HG02759 (cell line): ENCODE measurements around the gene CD244.
"Not testable (repeated sequence)": the region's sequence is repeated elsewhere in the genome, so short reads cannot be mapped to it uniquely, and the experiment has no call there.

Experiments used
- ATAC-seq: cut with Tn5 transposase; IDR thresholded peaks from one replicate; pipeline ENCODE4 v1.9.1; 2021; ENCODE audit warnings: mild to moderate bottlenecking, moderate library complexity; ENCODE audit not compliant: unreplicated experiment

The CD244 gene, protein sequence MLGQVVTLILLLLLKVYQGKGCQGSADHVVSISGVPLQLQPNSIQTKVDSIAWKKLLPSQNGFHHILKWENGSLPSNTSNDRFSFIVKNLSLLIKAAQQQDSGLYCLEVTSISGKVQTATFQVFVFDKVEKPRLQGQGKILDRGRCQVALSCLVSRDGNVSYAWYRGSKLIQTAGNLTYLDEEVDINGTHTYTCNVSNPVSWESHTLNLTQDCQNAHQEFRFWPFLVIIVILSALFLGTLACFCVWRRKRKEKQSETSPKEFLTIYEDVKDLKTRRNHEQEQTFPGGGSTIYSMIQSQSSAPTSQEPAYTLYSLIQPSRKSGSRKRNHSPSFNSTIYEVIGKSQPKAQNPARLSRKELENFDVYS

DNA sequence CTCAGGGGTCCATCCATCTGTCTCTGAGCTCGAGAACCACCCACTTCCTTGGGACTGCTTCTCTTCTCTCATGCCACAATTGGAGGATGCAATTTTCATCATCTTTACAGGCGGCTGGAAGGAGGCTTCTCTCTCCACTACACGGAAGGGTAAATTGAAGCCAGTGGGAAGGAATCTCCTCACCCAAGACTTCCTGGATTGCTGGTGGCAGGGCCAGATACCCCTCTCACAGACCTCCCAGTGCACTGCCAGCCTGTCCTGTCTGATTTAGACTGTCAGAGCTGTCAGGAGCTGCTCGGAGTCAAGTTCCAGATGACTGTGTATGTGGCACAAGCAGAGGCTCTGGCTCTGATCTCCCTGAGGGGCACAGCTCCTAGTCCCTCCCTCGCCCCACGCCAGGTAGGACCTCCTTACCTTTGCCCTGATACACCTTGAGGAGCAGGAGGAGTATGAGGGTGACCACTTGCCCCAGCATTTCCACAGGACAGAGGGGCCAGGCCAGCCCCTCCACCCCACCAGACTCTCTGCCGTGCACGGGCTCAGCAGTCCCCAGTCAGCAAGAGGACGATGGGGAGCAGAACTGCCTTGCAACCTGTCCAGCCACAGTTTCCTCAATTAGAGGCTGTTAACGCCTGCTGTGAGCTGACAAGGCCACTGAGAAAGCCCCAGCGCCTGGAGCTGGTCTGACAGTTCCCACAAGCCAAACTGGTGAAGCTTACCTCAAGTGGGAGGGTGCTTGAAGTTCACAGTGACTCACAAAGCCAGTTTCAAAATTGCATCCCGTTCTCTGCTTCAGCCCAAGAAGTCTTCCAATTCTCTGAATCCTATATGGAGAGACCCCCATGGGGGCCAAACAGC lies at the start of gene CD244:
TSS of gene CD244 (minus strand) at position 685 of the 858 bp plus-strand sequence. CDS start at position 475, 210 bp downstream.
- peak; percentile 85 for ATAC-seq

GRCh38 chr1:160911925-160912324 lies 49.2 kb upstream of the CD244 start:
- no peak for ATAC-seq

- ATAC-seq: no peak
These were observed 48.8 kb upstream of the CD244 start for GRCh38 chr1:160911441-160911840.

DNA sequence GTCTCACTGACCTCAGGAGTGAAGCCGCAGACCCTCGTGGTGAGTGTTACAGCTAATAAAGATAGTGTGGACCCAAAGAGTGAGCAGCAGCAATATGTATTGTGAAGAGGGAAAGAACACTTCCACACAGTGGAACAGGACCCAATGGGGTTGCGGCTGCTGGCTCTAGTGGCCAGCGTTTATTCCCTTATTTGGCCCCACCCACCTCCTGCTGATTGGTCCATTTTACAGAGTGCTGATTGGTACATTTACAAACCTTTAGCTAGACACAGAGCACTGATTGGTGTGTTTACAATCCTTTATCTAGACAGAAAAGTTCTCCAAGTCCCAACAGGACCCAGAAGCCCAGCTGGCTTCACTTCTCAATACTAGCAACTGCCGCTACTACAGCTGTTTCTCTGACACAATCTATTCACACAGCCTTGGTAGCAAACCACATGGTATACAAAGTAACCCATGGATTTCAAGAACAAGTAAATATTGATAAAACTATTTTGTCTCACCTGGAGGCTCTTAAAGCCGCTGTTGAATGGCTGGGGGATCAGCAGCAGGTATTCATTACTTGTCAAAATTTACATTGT lies 47.6 kb upstream of the CD244 start:
- no peak for ATAC-seq

DNA sequence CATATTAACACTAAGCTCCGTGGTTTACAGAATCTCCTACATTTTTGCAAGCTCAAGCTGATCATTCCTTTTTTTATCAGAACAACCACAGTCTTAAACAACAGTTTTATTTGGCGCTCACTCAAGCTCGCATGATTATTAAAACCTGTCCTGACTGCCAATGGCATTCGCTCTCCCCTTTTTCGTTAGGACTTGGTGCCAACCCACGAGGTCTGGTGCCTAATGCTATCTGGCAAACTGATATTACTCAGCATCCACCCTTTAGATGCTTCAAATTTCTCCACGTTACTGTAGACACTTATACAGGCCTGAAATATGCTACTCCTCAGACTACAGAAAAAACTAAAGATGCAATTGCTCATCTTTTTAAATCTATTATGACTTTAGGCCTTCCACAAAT lies 45.3 kb upstream of the CD244 start:
- ATAC-seq: no peak

DNA sequence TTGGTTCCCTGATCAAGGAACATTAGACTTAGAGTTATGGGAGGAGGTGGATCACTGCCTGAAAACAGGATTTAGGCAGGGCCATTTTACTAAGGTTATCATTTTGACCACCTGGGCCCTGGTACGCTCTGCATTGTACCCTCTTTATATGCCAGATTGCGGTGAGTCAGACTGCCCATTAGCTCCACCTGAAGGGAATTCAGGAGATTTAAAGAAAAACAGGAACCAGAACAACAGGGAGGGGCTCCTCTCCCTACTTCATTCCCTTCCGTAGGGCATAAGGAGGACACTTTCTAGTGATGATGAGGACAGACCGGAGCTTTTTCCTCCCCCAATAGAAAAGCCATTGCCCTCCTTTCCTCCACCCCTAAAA lies 42.9 kb upstream of the CD244 start:
- no peak for ATAC-seq

DNA sequence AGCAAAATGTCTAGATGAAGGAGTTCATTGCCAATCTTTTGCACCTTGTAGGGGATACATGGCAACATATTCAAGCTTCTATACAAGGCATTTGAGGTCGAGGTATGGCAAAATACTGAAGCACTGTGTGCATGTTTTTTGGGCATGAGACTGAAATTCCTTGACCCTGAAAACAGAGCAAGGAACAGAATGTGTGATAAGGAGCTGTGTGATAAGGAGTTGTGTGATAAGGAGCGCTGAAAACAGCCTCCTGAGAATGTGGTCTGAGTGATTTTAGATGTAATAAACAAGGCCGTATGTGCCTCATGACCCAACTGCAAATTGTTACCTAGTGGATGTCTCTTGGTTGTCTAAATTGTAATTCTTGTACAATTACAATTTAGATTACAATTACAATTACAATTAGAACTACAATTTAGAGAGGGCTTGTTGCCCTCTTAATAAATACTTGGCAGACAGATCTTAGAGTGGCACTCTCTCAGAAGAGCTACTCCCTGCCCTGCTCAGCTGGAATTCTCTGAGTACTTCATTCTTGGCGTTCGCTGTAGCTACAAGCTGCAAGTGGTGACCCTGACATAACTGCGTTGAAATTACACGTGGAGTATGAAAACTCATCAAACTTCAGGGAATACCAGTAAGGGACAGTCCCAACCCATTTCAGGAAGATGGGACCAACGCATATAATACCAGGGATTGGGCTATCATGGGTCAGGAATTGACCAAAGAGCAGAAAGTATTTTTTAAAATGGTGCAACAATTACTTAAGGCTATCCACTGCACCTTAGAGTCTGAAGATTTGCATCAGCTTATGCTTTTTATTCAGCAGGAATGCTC lies 42.3 kb upstream of the CD244 start:
- no peak for ATAC-seq

DNA sequence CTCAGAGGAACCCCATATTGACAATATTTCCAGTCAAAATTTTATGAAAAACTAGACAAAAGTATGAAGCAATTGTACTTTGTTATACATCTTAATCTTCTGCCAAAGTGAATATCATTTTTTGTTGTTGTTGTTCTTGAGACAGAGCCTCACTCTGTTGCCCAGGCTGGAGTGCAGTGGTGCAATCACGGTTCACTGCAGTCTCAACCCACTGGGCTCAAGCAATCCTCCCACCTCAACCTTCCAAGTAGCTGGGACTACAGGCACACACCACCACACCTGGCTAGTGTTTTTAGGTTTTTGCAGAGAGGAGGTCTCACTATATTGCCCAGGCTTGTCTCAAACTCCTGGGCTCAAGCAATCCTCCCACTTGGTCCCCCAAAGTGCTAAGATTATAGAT lies 39.6 kb upstream of the CD244 start:
- ATAC-seq: not testable (repeated sequence)

DNA sequence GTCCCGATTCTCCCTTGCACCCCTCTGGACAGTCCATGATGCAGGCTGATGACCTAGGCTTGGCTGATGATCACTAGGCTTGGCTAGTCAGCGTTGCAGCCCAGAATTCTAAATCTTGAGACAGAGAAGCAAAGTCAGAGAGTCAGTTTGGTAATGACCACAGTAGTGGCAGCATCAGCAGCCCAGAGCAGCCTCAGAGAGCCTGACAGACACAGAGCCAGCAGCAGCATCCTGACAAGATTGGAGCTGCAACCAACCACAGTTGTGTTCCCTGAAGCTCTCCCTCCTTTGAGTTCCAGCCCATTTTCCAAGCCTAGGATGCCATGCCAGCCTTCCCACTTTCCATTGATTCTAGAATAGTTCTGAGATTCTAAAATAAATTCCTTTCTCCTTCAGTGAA lies 39.1 kb upstream of the CD244 start:
- ATAC-seq: no peak

- ATAC-seq: not testable (repeated sequence)
These were observed 38.0 kb upstream of the CD244 start for GRCh38 chr1:160900683-160901082.

DNA sequence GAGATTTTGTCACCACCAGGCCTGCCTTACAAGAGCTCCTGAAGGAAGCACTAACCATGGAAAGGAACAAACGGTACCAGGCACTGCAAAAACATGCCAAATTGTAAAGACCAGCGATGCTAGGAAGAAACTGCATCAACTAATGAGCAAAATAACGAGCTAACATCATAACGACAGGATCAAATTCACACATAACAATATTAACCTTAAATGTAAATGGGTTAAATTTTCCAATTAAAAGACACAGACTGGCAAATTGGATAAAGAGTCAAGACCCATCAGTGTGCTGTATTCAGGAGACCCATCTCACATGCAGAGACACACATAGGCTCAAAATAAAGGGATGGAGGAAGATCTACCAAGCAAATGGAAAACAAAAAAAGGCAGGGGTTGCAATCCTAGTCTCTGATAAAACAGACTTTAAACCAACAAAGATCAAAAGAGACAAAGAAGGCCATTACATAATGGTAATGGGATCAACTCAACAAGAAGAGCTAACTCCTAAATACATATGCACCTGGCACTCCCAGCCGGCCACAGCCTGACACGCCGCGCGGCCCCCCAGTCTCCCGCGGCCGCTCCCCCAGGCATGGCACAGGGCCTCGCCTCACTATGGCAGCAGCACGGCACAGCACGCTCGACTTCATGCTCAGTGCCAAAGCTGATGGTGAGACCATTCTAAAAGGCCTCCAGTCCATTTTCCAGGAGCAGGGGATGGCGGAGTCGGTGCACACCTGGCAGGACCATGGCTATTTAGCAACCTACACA lies 31.9 kb upstream of the CD244 start:
- not testable (repeated sequence) for ATAC-seq

- ATAC-seq: no peak
These were observed 28.8 kb upstream of the CD244 start for GRCh38 chr1:160891474-160891873.

GRCh38 chr1:160888926-160889325 lies 26.2 kb upstream of the CD244 start:
- ATAC-seq: no peak

DNA sequence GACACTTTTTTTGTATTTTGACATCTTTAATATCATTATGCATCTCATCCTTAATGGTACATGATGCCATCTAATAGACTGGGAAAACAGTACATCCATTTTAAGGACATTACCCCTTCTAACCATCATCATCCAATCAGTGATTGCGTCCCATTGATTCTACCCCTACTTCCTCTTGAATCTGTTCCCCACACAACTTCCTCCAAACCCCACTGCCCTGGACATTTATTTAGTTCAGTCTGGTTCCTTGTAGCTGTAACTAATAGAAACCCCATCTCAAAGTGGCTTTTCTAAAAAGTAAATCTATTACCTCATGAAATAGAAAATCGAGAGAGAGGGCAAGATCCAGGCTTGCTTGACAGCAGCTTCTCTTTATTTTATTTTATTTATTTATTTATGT lies 24.4 kb upstream of the CD244 start:
- ATAC-seq: no peak

DNA sequence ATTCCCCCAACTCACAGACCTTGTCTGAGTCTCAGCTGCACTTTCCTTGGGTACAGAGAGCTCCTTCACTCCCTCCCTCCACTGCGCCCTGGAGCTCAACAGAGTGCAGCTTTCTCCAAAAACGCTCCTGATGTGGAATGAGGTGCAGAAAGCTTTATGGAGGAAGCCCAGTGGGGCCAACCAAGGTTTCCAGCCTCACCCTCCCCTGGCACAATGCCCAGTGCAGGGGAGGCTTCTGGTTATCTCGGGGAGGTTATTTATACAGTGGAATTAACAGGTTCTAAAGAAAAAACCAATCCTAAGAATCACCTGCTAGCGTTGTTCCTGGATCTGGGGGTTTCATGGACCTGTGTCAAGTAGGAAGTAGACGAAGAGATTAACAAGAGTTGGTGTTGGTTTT lies 22.4 kb upstream of the CD244 start, which contains the start of gene ITLN1:
TSS of gene ITLN1 (minus strand) at position 139 of the 400 bp plus-strand sequence. CDS start 303 bp downstream, outside the sequence.
- no peak for ATAC-seq

DNA sequence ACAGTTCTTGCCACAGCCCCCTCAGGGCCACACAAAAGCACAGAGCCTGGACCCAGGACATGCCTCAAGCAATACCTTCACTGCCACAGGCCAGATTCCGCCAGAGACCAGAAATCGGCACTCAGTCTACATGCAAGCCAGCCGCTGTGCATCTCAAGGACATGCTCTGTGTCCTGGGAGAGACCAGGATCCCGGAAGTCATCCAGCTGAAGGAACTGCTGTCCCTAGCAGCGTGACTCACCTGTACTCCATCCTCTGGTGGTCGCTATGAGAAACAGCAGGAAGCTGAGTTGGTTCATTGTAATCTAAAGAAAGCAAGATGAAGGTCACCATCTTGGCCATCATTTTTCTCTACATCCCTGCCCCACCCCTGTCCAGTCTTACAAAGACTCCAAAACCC lies 21.9 kb upstream of the CD244 start:
- ATAC-seq: peak; percentile 56

DNA sequence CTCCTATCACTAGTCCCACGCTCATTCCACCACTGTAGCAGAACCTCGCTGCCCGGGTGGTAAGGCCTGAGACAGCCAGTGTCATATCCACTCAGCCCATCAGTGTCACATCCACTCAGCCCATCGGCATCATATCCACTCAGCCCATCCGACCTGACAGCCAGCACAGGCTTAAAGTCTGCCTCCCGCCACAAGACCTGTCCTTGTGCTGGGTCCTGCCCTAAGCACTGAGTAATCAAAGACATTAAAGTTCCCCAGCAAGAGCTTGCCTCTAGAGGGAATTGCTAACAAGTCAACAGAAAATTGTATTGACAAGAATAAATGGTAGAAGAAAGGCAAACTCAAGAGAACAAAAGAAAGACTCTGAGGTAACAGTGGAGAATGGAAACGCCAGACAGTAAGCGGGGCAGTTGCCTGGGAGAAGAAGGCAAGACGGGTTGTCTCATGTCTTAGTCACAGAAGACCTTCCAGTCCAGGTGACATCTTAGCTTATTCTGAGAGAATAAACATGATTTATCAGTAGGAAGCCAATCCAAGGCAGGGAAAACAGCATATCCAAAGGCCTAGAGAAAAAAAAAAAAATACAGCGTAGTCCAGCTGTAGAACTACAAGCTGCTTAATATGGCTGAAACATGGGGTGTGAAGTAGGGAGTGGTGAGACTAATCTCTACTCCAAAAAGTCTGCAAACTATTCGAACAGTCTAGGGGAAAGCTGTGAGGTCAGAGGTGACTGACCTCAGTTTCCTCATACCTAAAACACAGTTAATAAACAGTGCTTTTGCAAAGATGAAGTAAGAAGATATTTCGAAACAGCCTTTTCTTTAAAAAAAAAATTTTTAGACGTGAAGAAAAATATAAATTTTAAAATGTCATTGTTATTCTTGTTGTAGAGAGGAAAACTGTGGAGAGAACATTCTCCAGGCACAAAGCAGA lies 21.2 kb upstream of the CD244 start:
- ATAC-seq: no peak

DNA sequence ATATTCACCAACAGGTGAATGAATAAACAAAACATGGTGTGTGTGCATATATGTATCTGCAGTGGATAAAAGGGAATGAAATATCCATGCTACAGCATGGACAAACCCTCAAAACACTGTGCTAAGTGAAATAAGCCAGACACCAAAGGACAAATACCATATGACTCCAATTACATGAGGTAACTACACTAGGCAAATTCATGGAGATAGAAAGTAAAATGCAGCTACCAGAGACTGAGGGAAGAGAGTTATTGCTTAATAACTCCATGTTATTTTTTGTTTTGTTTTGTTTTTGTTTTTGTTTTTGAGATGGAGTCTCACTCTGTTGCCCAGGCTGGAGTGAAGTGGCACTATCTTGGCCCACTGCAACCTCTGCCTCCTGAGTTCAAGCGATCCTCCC lies 19.9 kb upstream of the CD244 start:
- no peak for ATAC-seq

GRCh38 chr1:160881264-160881663 lies 18.6 kb upstream of the CD244 start:
- not testable (repeated sequence) for ATAC-seq
